ENCODE results near the gene LAMTOR4. TPM values are rescaled to one million over a fixed set of nuclear protein-coding genes. Genes with fewer than 3 reads are reported as not detected.
"Not testable (repeated sequence)": the region's sequence is repeated elsewhere in the genome, so short reads cannot be mapped to it uniquely, and the experiment has no call there.

Gene LAMTOR4
- total RNA-seq, 1 donor from 2014 or later = 106 TPM

DNA sequence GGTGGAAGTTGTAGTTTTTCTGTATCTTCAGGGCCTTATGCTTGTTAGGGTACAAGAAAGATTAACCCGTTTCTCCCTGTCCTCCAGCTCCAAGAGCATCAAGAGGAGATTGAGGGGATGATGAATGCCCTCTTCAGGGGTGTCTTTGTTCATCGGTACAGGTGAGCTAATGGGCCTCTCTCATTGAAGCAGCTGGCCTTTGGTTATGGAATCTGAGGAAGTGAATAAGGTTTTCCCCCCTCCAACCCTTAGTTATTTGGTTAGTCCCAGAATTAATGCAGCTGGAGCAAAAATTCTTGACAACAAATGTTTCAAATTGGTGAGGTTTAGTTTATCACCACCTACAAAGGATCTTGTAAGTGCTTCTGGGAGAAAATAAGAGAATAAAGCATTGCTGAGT lies 46.5 kb downstream of the LAMTOR4 start:
- H3K9me3 Mint-ChIP-seq (ENCODE audit: low read depth) = no peaks in the 10 kb centered on the region
- H3K27ac Mint-ChIP-seq = no peak overlapping the region
- no peak for TF ChIP-seq CTCF (IDR thresholded peaks at IDR 0.05; ENCODE audit: unreplicated experiment)
- DNase-seq (ENCODE audit: low spot score, unreplicated experiment) = no peak
- no peaks in the 10 kb centered on the region for H3K4me1 Mint-ChIP-seq (ENCODE audit: low read depth)
- H3K36me3 Mint-ChIP-seq (ENCODE audit: insufficient read depth) = no peaks in the 10 kb centered on the region
- peaks cover 32% of the 10 kb centered on the region for H3K27me3 Mint-ChIP-seq
- no peak overlapping the region for H3K4me3 Mint-ChIP-seq (ENCODE audit: low read depth)

DNA sequence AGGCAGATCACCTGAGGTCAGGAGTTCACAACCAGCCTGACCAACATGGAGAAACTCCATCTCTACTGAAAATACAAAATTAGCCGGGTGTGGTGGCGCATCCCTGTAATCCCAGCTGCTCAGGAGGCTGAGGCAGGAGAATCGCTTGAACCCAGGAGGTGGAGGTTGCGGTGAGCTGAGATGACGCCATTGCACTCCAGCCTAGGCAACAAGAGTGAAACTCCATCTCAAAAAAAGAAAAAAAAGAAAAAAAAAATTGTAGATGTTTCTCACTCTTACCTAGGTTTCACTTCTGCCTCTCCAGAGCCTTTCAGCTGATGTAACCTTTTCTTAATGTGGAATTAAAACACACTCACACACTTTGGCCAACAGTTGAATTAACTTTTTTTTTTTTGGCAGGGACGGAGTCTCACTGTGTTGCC lies 47.2 kb downstream of the LAMTOR4 start:
- peaks cover 39% of the 10 kb centered on the region for H3K27me3 Mint-ChIP-seq
- H3K4me3 Mint-ChIP-seq (ENCODE audit: low read depth); DNase-seq (ENCODE audit: low spot score, unreplicated experiment); H3K27ac Mint-ChIP-seq; H3K36me3 Mint-ChIP-seq (ENCODE audit: insufficient read depth); H3K9me3 Mint-ChIP-seq (ENCODE audit: low read depth); H3K4me1 Mint-ChIP-seq (ENCODE audit: low read depth): not testable (repeated sequence)

- TF ChIP-seq CTCF (IDR thresholded peaks at IDR 0.05; ENCODE audit: unreplicated experiment) = no peak
- no peaks in the 10 kb centered on the region for H3K36me3 Mint-ChIP-seq (ENCODE audit: insufficient read depth)
- no peak overlapping the region for H3K27ac Mint-ChIP-seq
- no peak overlapping the region for H3K4me3 Mint-ChIP-seq (ENCODE audit: low read depth)
- H3K9me3 Mint-ChIP-seq (ENCODE audit: low read depth) = no peaks in the 10 kb centered on the region
- H3K4me1 Mint-ChIP-seq (ENCODE audit: low read depth) = peaks cover 6% of the 10 kb centered on the region
- H3K27me3 Mint-ChIP-seq = peaks cover 43% of the 10 kb centered on the region
- DNase-seq (ENCODE audit: low spot score, unreplicated experiment) = no peak
Measured at GRCh38 chr7:100198266-100198665, 49.5 kb downstream of the LAMTOR4 start.

DNA sequence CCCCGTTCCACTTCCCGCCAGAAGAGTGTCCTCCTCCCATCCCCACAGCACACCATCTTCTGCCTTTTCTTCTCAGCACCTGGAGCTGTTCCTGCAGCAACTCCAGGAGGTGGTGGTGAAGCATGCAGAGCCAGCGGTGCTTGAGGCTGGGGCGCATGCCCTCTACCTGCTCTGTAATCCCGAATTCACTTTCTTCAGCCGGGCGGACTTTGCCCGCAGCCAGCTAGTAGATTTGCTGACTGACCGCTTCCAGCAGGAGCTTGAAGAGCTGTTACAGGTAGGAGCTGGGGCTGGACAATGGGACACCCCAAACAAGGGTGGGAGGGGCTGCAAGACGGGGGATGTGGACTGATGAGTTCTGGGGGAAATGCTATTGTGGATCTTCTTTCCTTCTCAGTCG lies 52.0 kb downstream of the LAMTOR4 start:
- Mint-ChIP-seq H3K4me1 (ENCODE audit: low read depth) (peaks cover 12% of the 10 kb centered on the region), H3K9me3 (ENCODE audit: low read depth) (no peaks in the 10 kb centered on the region), H3K27ac (no peak overlapping the region), H3K27me3 (peaks cover 51% of the 10 kb centered on the region), H3K4me3 (ENCODE audit: low read depth) (no peak overlapping the region), H3K36me3 (ENCODE audit: insufficient read depth) (peaks cover 2% of the 10 kb centered on the region)
- DNase-seq (ENCODE audit: low spot score, unreplicated experiment) = no peak
- no peak for TF ChIP-seq CTCF (IDR thresholded peaks at IDR 0.05; ENCODE audit: unreplicated experiment)

Small RNAs within 50 kb of the gene (microRNA-seq; reads per million reads assigned to microRNA genes)
- gene MIR4658 (ENCODE audit: borderline number of aligned reads, unreplicated experiment) = not detected

Other genes starting within 250 kb of the LAMTOR4 start
- 14.2 and 15.6 TPM in 2 replicates for gene TRIM4, start 229.4 kb upstream of the LAMTOR4 start, total RNA-seq
- 0.27 and 0.43 TPM in 2 replicates for gene GJC3, start 219.3 kb upstream of the LAMTOR4 start, total RNA-seq
- not detected in 2 replicates for gene AZGP1, start 172.9 kb upstream of the LAMTOR4 start, total RNA-seq
- 196 and 209 TPM in 2 replicates for gene ZKSCAN1, start 133.3 kb upstream of the LAMTOR4 start, total RNA-seq
- gene ZSCAN21, start 99.1 kb upstream of the LAMTOR4 start, total RNA-seq = 20.7 and 22.8 TPM in 2 replicates
- gene ZNF3, start 67.2 kb upstream of the LAMTOR4 start, total RNA-seq = 91.8 and 95.1 TPM in 2 replicates
- gene COPS6, start 59.9 kb upstream of the LAMTOR4 start, total RNA-seq = 110 and 113 TPM in 2 replicates
- gene MCM7, start 47.5 kb upstream of the LAMTOR4 start, total RNA-seq = 212 and 224 TPM in 2 replicates
- 34.0 and 36.0 TPM in 2 replicates for gene AP4M1, start 47.3 kb upstream of the LAMTOR4 start, total RNA-seq
- 79.6 and 91.2 TPM in 2 replicates for gene TAF6, start 29.6 kb upstream of the LAMTOR4 start, total RNA-seq
- 22.5 and 25.5 TPM in 2 replicates for gene CNPY4, start 29.3 kb upstream of the LAMTOR4 start, total RNA-seq
- gene MBLAC1, start 22.0 kb upstream of the LAMTOR4 start, total RNA-seq = 1.6 and 2.2 TPM in 2 replicates
- gene TRAPPC14, start 9.8 kb downstream of the LAMTOR4 start, total RNA-seq = 29.6 and 30.7 TPM in 2 replicates
- 4.9 and 5.1 TPM in 2 replicates for gene GAL3ST4, start 19.7 kb downstream of the LAMTOR4 start, total RNA-seq
- 64.0 and 65.2 TPM in 2 replicates for gene GPC2, start 28.5 kb downstream of the LAMTOR4 start, total RNA-seq
- gene STAG3, start 29.0 kb downstream of the LAMTOR4 start, total RNA-seq = 2.4 and 2.5 TPM in 2 replicates
- not detected in 2 replicates for gene PVRIG, start 71.0 kb downstream of the LAMTOR4 start, total RNA-seq
- gene SPDYE3, start 158.8 kb downstream of the LAMTOR4 start, total RNA-seq = not detected in 2 replicates
- gene PILRB, start 209.2 kb downstream of the LAMTOR4 start, total RNA-seq = 64.6 and 67.9 TPM in 2 replicates
- gene PILRA, start 224.6 kb downstream of the LAMTOR4 start, total RNA-seq = 3.9 and 5.3 TPM in 2 replicates